NB4 (cell line): ENCODE measurements around the gene NFKB1.

ENCODE experiments used
- DNase-seq: peaks from one replicate; pipeline ENCODE4 v3.0.0; 2010; ENCODE audit warnings: low read depth
- H3K4me3 ChIP-seq: one replicate; pipeline ENCODE4 v1.5.1; 2011; ENCODE audit warnings: mild to moderate bottlenecking, low read depth, low read length, moderate library complexity
- CTCF ChIP-seq: IDR thresholded peaks from one replicate; pipeline ENCODE4 v1.5.1; 2012; ENCODE audit warnings: low read depth, low read length
- MAX ChIP-seq: IDR thresholded peaks from 2 replicates; pipeline ENCODE4 v1.6.1; 2011; ENCODE audit warnings: low read depth, low read length
- MYC ChIP-seq: IDR thresholded peaks from 2 replicates; pipeline ENCODE4 v1.6.1; 2011; ENCODE audit warnings: low read depth, low read length
- POLR2A ChIP-seq: IDR thresholded peaks from 2 replicates; pipeline ENCODE4 v1.6.1; 2011; ENCODE audit warnings: mild to moderate bottlenecking; ENCODE audit not compliant: insufficient read length; ENCODE audit errors: extremely low read depth

NFKB1 gene

GRCh38 chr4:102586002-102586643 lies 85.0 kb downstream of the NFKB1 start:
- no peak for TF ChIP-seq MYC
- TF ChIP-seq POLR2A, result no peak
- TF ChIP-seq CTCF, result no peak
- no peak for TF ChIP-seq MAX
- no peak for DNase-seq
- no peak overlapping the region for H3K4me3 ChIP-seq

GRCh38 chr4:102586644-102587021 lies 85.5 kb downstream of the NFKB1 start:
- H3K4me3 ChIP-seq, result no peak overlapping the region
- TF ChIP-seq MYC (no peak), POLR2A (no peak), MAX (no peak), CTCF (no peak)
- DNase-seq, result no peak

- no peak for TF ChIP-seq MAX
- no peak for TF ChIP-seq MYC
- no peak for TF ChIP-seq CTCF
- TF ChIP-seq POLR2A, result no peak
- no peak overlapping the region for H3K4me3 ChIP-seq
- no peak for DNase-seq
These were observed 88.6 kb downstream of the NFKB1 start for GRCh38 chr4:102589743-102590142.

- H3K4me3 ChIP-seq, result no peak overlapping the region
- DNase-seq, result no peak
- no peak for TF ChIP-seq POLR2A
- no peak for TF ChIP-seq CTCF
- TF ChIP-seq MAX, result no peak
- no peak for TF ChIP-seq MYC
These were observed 91.1 kb downstream of the NFKB1 start for GRCh38 chr4:102592256-102592655.

- TF ChIP-seq POLR2A (no peak), CTCF (no peak), MAX (no peak), MYC (no peak)
- DNase-seq, result no peak
- H3K4me3 ChIP-seq, result no peak overlapping the region
These were observed 92.0 kb downstream of the NFKB1 start for GRCh38 chr4:102593147-102593546.

GRCh38 chr4:102594000-102594399 lies 92.8 kb downstream of the NFKB1 start:
- no peak overlapping the region for H3K4me3 ChIP-seq
- DNase-seq, result no peak
- TF ChIP-seq MAX (no peak), MYC (no peak), CTCF (no peak), POLR2A (no peak)
